GM18505 (cell line): ENCODE data around the gene HMOX2.

Source experiments
- ATAC-seq: cut with Tn5 transposase; IDR thresholded peaks from one replicate; pipeline ENCODE4 v1.9.1; 2021; ENCODE audit not compliant: unreplicated experiment
- POLR2A ChIP-seq: IDR thresholded peaks from 4 replicates; pipeline ENCODE4 v1.6.1; 2011; ENCODE audit warnings: borderline replicate concordance; ENCODE audit not compliant: insufficient read depth, insufficient read length; ENCODE audit errors: extremely low read depth

The HMOX2 gene

GRCh38 chr16:4514606-4515005, 38.4 kb downstream of the HMOX2 start:
- ATAC-seq, result no peak
- TF ChIP-seq POLR2A, result no peak

DNA sequence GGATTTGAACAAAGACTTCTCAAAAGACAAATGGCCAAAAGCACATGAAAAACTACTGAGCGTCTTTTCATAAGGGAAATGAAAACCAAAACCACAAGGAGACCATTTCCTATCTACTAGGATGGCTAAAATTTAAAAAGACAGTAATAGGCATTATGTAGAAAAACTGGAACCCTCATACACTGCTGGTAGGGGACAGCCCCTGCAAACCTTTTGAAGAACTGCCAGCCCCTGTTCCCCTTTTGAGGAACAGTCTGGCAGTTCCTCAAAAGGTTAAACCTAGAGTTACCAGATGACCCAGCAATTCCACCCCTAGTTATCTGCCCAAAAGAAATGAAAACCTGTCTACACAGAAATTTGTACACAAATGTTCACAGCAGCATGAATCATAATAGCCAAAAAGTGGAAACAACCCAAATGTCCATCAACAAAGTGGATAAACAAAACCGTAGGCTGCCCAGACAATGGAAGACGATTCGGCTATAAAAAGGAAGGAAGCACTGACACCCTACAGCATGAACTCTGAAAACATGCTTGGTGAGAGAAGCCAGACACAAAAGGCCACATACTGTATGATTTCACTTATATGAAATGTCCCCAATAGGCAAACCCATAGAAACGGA, 39.5 kb downstream of the HMOX2 start:
- no peak for TF ChIP-seq POLR2A
- ATAC-seq, result peak; percentile 61

- TF ChIP-seq POLR2A, result no peak
- no peak for ATAC-seq
Measured at GRCh38 chr16:4517812-4518680, 41.8 kb downstream of the HMOX2 start.

DNA sequence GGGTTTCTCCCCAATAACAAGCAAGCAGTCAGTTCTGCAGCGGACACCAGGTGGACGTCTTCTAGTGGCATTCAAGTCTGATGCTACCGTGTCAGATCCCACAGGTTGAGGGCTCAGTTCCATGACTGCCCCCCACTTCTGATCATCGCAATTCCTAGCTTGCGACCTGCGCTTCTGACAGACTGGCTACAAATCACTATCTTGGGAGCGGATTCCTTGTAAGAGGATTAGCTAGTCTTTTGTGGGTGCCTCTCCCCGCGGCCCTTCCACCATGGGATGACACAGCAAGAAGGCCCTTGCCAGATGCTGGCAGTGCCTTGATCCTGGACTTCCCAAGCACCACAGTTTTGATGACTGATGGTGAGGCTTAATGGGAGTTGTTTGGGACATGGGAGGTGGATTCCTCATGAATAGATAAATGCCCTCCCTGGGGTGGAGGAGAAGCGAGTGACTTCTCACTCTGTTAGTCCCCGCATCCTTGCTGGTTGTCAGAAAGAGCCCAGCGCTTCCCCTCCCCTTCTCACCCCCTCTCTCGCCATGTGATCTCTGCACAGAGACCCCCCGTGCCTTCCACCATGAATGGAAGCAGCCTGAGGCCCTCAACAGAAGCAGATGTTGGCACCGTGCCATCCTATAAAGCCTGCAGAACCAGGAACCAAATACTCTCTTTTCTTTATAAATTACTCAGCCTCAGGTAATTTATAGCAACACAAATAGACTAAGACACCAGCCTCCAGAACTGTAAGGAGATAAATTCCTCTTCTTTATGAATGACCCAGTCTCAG, 43.3 kb downstream of the HMOX2 start:
- no peak for ATAC-seq
- no peak for TF ChIP-seq POLR2A

GRCh38 chr16:4520913-4521312, 44.7 kb downstream of the HMOX2 start:
- TF ChIP-seq POLR2A, result no peak
- ATAC-seq, result no peak

- TF ChIP-seq POLR2A, result no peak
- ATAC-seq, result no peak
Measured at GRCh38 chr16:4522051-4522581, 45.9 kb downstream of the HMOX2 start.

GRCh38 chr16:4523686-4524085, 47.5 kb downstream of the HMOX2 start:
- ATAC-seq, result no peak
- TF ChIP-seq POLR2A, result no peak

- TF ChIP-seq POLR2A, result no peak
- no peak for ATAC-seq
Measured at GRCh38 chr16:4524571-4524970, 48.4 kb downstream of the HMOX2 start.

DNA sequence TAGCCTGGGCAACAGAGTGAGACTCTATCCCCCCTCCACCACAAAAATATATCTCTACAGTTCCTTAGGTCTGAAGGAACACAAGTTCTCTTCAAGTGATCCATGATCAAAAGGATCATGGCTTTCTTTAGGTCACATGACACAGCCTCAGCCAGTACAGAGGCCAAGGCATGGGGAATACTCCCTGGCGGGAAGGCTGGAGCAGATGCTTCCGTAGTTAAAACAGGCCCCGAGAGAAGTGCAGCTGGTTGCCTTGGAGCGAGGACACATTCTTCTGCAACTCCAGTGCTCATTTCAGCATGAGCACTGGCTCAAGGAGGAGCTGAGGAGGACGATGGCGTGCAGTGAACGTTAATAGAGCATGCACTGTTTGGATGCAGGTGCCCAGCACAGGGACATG, 48.9 kb downstream of the HMOX2 start:
- TF ChIP-seq POLR2A, result no peak
- no peak for ATAC-seq

DNA sequence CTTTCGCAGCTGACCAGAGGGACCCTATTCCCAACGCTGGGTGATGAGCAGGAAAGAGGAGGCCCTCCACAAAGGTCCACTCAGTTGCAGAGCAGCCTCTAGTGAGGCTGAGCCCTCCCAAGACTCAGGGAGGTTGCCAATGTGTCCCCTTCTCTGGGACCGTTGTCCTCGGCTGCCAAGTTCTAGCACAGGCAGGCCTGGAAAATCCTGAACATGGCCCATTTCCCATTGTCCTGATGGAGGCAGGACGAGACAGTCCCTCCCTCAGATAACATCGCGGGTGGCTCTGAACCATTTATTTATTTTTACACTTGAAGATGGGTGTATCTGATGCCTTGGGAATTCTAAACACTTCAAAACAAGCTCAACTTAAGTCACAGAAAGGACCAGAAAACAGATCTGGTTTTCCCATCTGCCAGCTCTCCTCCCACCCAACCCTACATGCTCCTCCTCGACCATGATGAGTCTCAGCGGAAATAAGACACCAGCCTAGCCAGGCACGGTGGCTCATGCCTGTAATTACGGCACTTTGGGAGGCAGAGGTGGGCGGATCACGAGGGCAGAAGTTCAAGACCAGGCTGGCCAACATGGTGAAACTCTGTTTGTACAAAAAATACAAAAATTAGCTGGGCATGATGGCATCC, 49.6 kb downstream of the HMOX2 start:
- no peak for ATAC-seq
- TF ChIP-seq POLR2A, result no peak

DNA sequence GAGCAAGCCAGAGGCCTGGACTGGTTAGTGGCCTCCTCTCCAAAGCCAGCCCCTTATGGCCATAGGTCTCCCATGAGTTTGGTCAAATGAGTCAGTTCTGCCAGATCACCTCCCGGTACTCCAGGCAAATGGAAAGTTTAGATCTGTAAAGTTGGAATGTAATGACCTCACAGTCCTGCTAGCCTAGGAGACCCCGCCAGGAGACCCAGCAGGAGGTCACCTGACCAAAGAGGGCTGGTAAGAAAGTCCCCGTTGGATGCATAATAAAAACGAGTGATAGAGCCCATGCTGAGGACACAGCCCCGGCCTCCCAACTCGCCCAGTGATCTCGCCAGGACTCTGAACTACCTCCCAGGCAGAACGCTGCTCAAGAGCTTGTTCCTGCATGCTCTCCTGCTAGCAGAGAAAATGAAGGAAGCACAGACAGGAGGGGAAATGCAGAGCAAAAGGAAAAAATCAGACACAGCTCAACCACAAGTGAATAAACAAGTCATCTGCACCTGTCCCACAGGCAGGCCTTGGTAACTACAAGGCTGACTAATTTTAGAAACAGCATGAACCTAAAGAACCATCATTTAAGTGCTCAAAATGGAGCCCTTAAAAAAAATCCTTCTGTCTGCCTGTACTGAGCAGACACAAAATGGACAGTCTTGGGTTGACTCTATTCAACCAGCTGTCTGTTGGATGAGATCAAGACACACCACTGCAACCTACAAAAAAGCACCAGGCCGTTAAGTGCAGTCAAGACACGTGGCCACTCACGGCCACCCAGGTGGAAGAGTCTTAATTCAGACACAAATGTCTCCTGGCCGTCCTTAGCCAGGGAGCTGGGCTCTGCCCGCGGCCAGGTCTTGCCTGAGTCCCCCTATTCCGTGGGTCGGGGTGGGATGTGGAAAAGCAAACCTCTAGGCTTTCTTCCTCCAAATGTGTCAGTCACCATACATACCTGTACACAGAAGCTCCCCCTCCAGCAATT, 53.2 kb downstream of the HMOX2 start:
- no peak for TF ChIP-seq POLR2A
- no peak for ATAC-seq

DNA sequence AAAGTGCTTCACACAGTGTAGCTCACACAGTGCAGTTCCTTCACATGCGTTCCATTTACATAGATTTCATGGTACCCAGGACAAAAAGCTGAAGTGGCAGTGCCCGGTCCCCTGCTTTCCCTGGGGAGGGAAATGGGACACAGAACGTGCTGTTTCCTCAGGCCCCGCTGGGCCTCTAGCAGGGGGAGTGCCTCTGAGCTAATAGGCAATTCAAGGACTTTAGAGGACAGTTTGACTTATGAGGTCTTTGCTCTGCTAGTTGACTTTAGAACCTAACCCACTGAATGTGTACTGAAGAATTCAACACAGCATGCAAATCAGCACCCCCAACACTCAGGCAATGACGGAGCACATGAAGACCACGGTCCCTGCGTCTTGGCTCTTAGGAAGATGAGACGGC, 55.6 kb downstream of the HMOX2 start:
- ATAC-seq, result no peak
- TF ChIP-seq POLR2A, result no peak
